HCT116 (cell line): Measurements from ENCODE around the gene UROS. TPM values are rescaled to one million over a fixed set of nuclear protein-coding genes. Genes with fewer than 3 reads are reported as not detected.

Source experiments
- ATAC-seq: fragments of 200-7000 bp; cut with Tn5 transposase; 2 replicates; pipeline ENCODE4 v1.9.1; 2020; ENCODE audit warnings: mild to moderate bottlenecking, moderate library complexity
- BruUV-seq: library from RNA; stranded (reverse); fragments of 400-500 nt; replicated peaks from 2 replicates; lab custom pipeline; 2021; lab: Mats Ljungman, UMichigan
- CTCF ChIA-PET: fragments of 300-600 bp; sonication (Branson Sonifier 250); formaldehyde crosslinking; loops from one replicate; lab custom pipeline; 2021; ENCODE audit warnings: antibody characterized with exemption; lab: Charles Lee
- POLR2A ChIA-PET: fragments of 300-600, 350-600 bp; sonication (Branson Sonifier 250); formaldehyde crosslinking; loops from one replicate; lab custom pipeline; 2021; ENCODE audit warnings: antibody characterized with exemption; lab: Charles Lee
- RAD21 ChIA-PET, 2 experiments: fragments of 300-600 bp; sonication (Branson Sonifier 250); formaldehyde crosslinking; loops; one replicate each; lab custom pipeline; 2023; ENCODE audit warnings: low total read pairs in 2 of 2; ENCODE audit not compliant: uncharacterized antibody in 2 of 2, unreplicated experiment in 2 of 2, low non-redundant PET in 1 of 2; lab: Charles Lee
- DNase-seq: peaks from one replicate; pipeline ENCODE4 v3.0.0-alpha.2; 2010; ENCODE audit warnings: low read depth, low spot score
- H2AFZ ChIP-seq: fragments of 200-600 bp; shearing (Covaris generic), sonication (generic); 2 replicates; pipeline ENCODE4 v1.6.1; 2017; ENCODE audit warnings: low read depth, mixed run types, mixed read lengths, antibody characterized with exemption, low read length; ENCODE audit not compliant: poor library complexity, severe bottlenecking
- H3K27ac ChIP-seq: 2 replicates; pipeline ENCODE4 v1.5.1; 2012; ENCODE audit warnings: low read depth, low read length
- H3K27me3 ChIP-seq: fragments of 200-600 bp; sonication (generic); 2 replicates; pipeline ENCODE4 v1.6.1; 2016; ENCODE audit warnings: mixed run types, low read length, mixed read lengths; ENCODE audit not compliant: insufficient read depth
- H3K36me3 ChIP-seq, 2 experiments: fragments of 200-500 bp in 1 of 2; fragments of 200-600 bp in 1 of 2; sonication (Bioruptor generic) in 1 of 2; sonication (generic) in 1 of 2; 2 replicates each; pipeline versions ENCODE4 v1.5.1 to v1.6.1; 2014 to 2016; ENCODE audit warnings: low read length in 2 of 2, inconsistent platforms in 1 of 2, mixed read lengths in 1 of 2, mixed run types in 1 of 2; ENCODE audit not compliant: insufficient read depth in 2 of 2, control insufficient read depth in 1 of 2
- H3K4me1 ChIP-seq, 2 experiments: fragments of 200-600 bp in 1 of 2; sonication (generic) in 1 of 2; 2 replicates each; pipeline versions ENCODE4 v1.5.1 to v1.6.1; 2012 to 2017; ENCODE audit warnings: low read length in 2 of 2, inconsistent platforms in 1 of 2, mild to moderate bottlenecking in 1 of 2, mixed read lengths in 1 of 2, mixed run types in 1 of 2, moderate library complexity in 1 of 2; ENCODE audit not compliant: insufficient read depth in 2 of 2, control insufficient read depth in 1 of 2
- H3K4me2 ChIP-seq: fragments of 200-600 bp; sonication (generic); 2 replicates; pipeline ENCODE4 v1.6.1; 2017; ENCODE audit warnings: mixed run types, low read length, mixed read lengths
- H3K4me3 ChIP-seq, 2 experiments: fragments of 200-600 bp in 1 of 2; sonication (generic) in 1 of 2; replicated peaks in 1 of 2; 2 replicates each; pipeline ENCODE4 v1.5.1; 2011 to 2016; ENCODE audit warnings: low read length in 2 of 2, control low read depth in 1 of 2, low read depth in 1 of 2, mild to moderate bottlenecking in 1 of 2, mixed read lengths in 1 of 2, mixed run types in 1 of 2
- H3K79me2 ChIP-seq: fragments of 200-600 bp; sonication (generic); 2 replicates; pipeline ENCODE4 v1.6.1; 2017; ENCODE audit warnings: mild to moderate bottlenecking, mixed run types, low read length, moderate library complexity, mixed read lengths; ENCODE audit not compliant: insufficient read depth
- H3K9ac ChIP-seq: fragments of 200-600 bp; sonication (generic); 2 replicates; pipeline ENCODE4 v1.6.1; 2016; ENCODE audit warnings: low read length, mixed read lengths
- H3K9me2 ChIP-seq: fragments of 200-600 bp; sonication (generic), shearing (Covaris generic); 2 replicates; pipeline ENCODE4 v1.6.1; 2017; ENCODE audit warnings: mixed run types, mild to moderate bottlenecking, moderate library complexity; ENCODE audit not compliant: insufficient read depth
- H3K9me3 ChIP-seq, 2 experiments: fragments of 200-500 bp in 1 of 2; fragments of 200-600 bp in 1 of 2; sonication (Bioruptor generic) in 1 of 2; sonication (generic) in 1 of 2; 2 replicates each; pipeline ENCODE4 v1.6.1; 2014 to 2017; ENCODE audit warnings: low read length in 2 of 2, mixed read lengths in 2 of 2, inconsistent platforms in 1 of 2, low read depth in 1 of 2, mild to moderate bottlenecking in 1 of 2, mixed run types in 1 of 2, moderate library complexity in 1 of 2; ENCODE audit not compliant: control insufficient read depth in 1 of 2, insufficient read depth in 1 of 2
- H4K20me1 ChIP-seq: fragments of 200-600 bp; sonication (generic), shearing (Covaris generic); 2 replicates; pipeline ENCODE4 v1.6.1; 2017; ENCODE audit warnings: mixed run types, mild to moderate bottlenecking, moderate library complexity; ENCODE audit not compliant: insufficient read depth
- CBX3 ChIP-seq: IDR thresholded peaks from 2 replicates; pipeline ENCODE4 v1.6.1; 2012; ENCODE audit warnings: low read depth
- EGR1 ChIP-seq: IDR thresholded peaks from 2 replicates; pipeline ENCODE4 v1.6.1; 2012; ENCODE audit warnings: low read depth
- ELF1 ChIP-seq: IDR thresholded peaks from 2 replicates; pipeline ENCODE4 v1.6.1; 2012; ENCODE audit warnings: low read depth, borderline replicate concordance
- EZH2 ChIP-seq: fragments of 200-600 bp; sonication (generic); IDR thresholded peaks from 2 replicates; pipeline ENCODE4 v1.6.1; 2017; ENCODE audit warnings: antibody characterized with exemption, mixed run types
- FOSL1 ChIP-seq: IDR thresholded peaks from 2 replicates; pipeline ENCODE4 v1.6.1; 2012; ENCODE audit warnings: low read depth
- JUND ChIP-seq: IDR thresholded peaks from 2 replicates; pipeline ENCODE4 v1.6.1; 2012
- POLR2A ChIP-seq: IDR thresholded peaks from 2 replicates; pipeline ENCODE4 v1.7.0; 2011; ENCODE audit warnings: borderline replicate concordance; ENCODE audit not compliant: insufficient read depth, insufficient read length; ENCODE audit errors: extremely low read depth
- POLR2AphosphoS5 ChIP-seq: IDR thresholded peaks from 2 replicates; pipeline ENCODE4 v1.6.1; 2011; ENCODE audit warnings: mild to moderate bottlenecking, low read depth, low read length, moderate library complexity
- SIN3A ChIP-seq: IDR thresholded peaks from 2 replicates; pipeline ENCODE4 v1.6.1; 2012; ENCODE audit warnings: low read depth
- SP1 ChIP-seq: IDR thresholded peaks from 2 replicates; pipeline ENCODE4 v1.6.1; 2012; ENCODE audit warnings: low read depth
- SRF ChIP-seq: IDR thresholded peaks from 2 replicates; pipeline ENCODE4 v1.6.1; 2012; ENCODE audit warnings: low read depth
- TCF7L2 ChIP-seq: IDR thresholded peaks from 2 replicates; pipeline ENCODE4 v1.7.0; 2011; ENCODE audit warnings: borderline replicate concordance, inconsistent platforms; ENCODE audit not compliant: insufficient read depth, insufficient read length; ENCODE audit errors: extremely low read depth
- YY1 ChIP-seq: IDR thresholded peaks from 2 replicates; pipeline ENCODE4 v1.6.1; 2011; ENCODE audit warnings: low read length, low read depth, moderate library complexity, mild to moderate bottlenecking; ENCODE audit not compliant: insufficient replicate concordance; ENCODE audit errors: extremely low read depth
- ZFX ChIP-seq: fragments of 450-650 bp; IDR thresholded peaks from 2 replicates; pipeline ENCODE4 v1.6.1; 2017
- intact Hi-C: fragments of 100-400 bp; cut with micrococcal nuclease; formaldehyde crosslinking; loops from 2 replicates; pipeline ENCODE4 v1.10.0; 2022
- total RNA-seq: library from RNA; stranded (reverse); gene quantifications from one replicate; pipeline ENCODE4 v1.2.1, GENCODE V29; 2021; ENCODE audit not compliant: unreplicated experiment
- TF ChIP-seq, protein P1 (sequence below), 3 experiments: fragments of 200-600 bp in 1 of 3; sonication (generic) in 1 of 3; IDR thresholded peaks in 2 of 3; conservative IDR thresholded peaks in 1 of 3; 2 replicates each; pipeline ENCODE4 v1.5.1; 2012 to 2017; ENCODE audit warnings: low read depth in 2 of 3, low read length in 2 of 3, antibody characterized with exemption in 1 of 3, borderline replicate concordance in 1 of 3, control low read depth in 1 of 3, mild to moderate bottlenecking in 1 of 3, mixed read lengths in 1 of 3, mixed run types in 1 of 3, moderate library complexity in 1 of 3; ENCODE audit not compliant: insufficient read depth in 1 of 3
- TF ChIP-seq, protein P2 (sequence below): IDR thresholded peaks from 2 replicates; pipeline ENCODE4 v1.6.1; 2012
- TF ChIP-seq, protein P3 (sequence below): IDR thresholded peaks from 2 replicates; pipeline ENCODE4 v1.6.1; 2012

Gene UROS
- total RNA-seq, 1 experiment from 2014 or later: 63.9 TPM

DNA sequence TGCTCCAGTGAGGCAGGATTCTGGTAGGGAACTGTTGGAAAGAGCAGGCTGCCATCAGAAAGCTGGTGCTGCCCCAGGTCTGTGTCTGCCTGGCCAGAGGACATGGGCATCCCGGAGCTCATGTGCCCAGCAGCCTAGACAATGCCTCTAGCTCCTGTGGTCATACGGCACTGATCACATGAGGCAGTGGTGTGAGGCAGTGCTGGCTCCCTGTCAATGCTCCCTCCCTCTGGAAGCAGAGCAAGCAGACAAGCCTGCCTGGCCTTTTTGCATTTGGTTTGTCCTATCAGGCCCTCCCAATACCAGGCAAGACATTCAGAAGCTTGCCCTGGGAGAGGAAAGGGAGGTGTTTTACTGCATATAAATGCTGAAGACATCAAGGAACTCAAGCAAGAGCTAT lies 27.9 kb downstream of the UROS start:
- Histone ChIP-seq H3K36me3 (peaks cover 0 to 10% of the 10 kb centered on the region in 2 experiments; a peak in 2 of 4 replicates), H3K4me1 (no peaks in the 10 kb centered on the region), H3K4me3 (no peak overlapping the region), H3K79me2 (no peaks in the 10 kb centered on the region), H4K20me1 (no peaks in the 10 kb centered on the region), H3K27ac (no peak overlapping the region), H3K27me3 (no peaks in the 10 kb centered on the region), H3K9ac (no peak overlapping the region), H3K9me2 (no peaks in the 10 kb centered on the region), H3K9me3 (no peaks in the 10 kb centered on the region), H3K4me2 (no peak overlapping the region), H2AFZ (no peak overlapping the region)
- ChIA-PET CTCF (no interaction called here), POLR2A (no interaction called here), RAD21 (no interaction called here)
- DNase-seq (no peak), ATAC-seq (no peak)
- intact Hi-C loops: no loop called here
- BruUV-seq: no TSS peak
- TF ChIP-seq JUND: no peak
- no peak for TF ChIP-seq POLR2AphosphoS5
- no peak for TF ChIP-seq YY1
- no peak for TF ChIP-seq POLR2A
- TF ChIP-seq TCF7L2: no peak
- TF ChIP-seq, protein P1, sequence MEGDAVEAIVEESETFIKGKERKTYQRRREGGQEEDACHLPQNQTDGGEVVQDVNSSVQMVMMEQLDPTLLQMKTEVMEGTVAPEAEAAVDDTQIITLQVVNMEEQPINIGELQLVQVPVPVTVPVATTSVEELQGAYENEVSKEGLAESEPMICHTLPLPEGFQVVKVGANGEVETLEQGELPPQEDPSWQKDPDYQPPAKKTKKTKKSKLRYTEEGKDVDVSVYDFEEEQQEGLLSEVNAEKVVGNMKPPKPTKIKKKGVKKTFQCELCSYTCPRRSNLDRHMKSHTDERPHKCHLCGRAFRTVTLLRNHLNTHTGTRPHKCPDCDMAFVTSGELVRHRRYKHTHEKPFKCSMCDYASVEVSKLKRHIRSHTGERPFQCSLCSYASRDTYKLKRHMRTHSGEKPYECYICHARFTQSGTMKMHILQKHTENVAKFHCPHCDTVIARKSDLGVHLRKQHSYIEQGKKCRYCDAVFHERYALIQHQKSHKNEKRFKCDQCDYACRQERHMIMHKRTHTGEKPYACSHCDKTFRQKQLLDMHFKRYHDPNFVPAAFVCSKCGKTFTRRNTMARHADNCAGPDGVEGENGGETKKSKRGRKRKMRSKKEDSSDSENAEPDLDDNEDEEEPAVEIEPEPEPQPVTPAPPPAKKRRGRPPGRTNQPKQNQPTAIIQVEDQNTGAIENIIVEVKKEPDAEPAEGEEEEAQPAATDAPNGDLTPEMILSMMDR (IDR thresholded peaks at IDR 0.05 in 2 of 3, conservative IDR thresholded peaks at IDR 0.05 in 1 of 3; ENCODE audit: borderline replicate concordance in 1 of 3, insufficient read depth in 1 of 3, low read depth in 2 of 3, low read length in 2 of 3): no peak
- TF ChIP-seq SIN3A: no peak
- TF ChIP-seq FOSL1: no peak
- TF ChIP-seq EGR1: no peak
- TF ChIP-seq, protein P2, sequence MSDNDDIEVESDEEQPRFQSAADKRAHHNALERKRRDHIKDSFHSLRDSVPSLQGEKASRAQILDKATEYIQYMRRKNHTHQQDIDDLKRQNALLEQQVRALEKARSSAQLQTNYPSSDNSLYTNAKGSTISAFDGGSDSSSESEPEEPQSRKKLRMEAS: no peak
- TF ChIP-seq ELF1: no peak
- TF ChIP-seq, protein P3, sequence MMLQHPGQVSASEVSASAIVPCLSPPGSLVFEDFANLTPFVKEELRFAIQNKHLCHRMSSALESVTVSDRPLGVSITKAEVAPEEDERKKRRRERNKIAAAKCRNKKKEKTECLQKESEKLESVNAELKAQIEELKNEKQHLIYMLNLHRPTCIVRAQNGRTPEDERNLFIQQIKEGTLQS: no peak
- no peak for TF ChIP-seq SRF
- no peak for TF ChIP-seq SP1
- no peak for TF ChIP-seq EZH2
- no peak for TF ChIP-seq CBX3
- no peak for TF ChIP-seq ZFX
